HG03571 (cell line): Measurements from ENCODE around the gene HES1.
"Not testable (repeated sequence)": the region's sequence is repeated elsewhere in the genome, so short reads cannot be mapped to it uniquely, and the experiment has no call there.

Source experiments
- ATAC-seq: cut with Tn5 transposase; IDR thresholded peaks from one replicate; pipeline ENCODE4 v1.9.1; 2021; ENCODE audit not compliant: unreplicated experiment

The HES1 gene

DNA sequence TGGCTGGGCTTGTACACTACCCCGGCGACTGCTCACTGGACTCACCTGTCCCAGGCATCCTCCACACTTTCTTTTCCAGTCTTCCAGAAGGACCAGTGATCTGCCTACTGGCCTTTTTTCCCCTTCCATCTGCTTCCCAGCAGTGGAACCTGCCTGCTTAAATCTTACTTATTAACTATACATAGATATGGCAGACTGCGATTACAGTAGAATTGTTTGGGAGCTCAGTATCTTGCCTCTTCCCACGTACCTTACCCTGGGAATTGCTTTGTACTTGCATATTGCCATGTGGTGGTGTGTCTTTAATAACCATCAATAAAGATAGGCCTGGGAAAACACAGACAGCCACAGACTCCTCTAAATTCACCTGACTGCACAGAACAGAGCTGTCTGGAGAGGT lies 11.8 kb upstream of the HES1 start:
- ATAC-seq: no peak

DNA sequence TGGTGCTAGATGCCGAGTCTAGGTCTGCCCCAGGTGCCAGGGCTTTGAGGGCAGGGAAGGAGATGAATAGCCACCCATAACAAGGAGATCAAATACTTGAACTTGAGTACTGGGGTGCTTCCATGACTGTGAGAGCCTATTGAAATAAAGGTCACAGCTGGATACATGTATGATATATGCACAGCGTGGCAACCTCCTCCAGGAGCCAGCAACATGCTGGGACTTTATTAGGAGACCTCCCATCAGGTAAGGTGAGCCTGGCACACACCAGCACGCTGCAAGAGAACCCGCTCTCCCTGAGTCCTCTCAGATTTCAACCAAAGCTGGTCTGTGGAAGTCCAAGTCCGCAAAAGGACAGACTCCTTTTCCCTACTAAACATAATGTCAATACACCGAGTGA lies 10.5 kb upstream of the HES1 start:
- ATAC-seq: no peak

DNA sequence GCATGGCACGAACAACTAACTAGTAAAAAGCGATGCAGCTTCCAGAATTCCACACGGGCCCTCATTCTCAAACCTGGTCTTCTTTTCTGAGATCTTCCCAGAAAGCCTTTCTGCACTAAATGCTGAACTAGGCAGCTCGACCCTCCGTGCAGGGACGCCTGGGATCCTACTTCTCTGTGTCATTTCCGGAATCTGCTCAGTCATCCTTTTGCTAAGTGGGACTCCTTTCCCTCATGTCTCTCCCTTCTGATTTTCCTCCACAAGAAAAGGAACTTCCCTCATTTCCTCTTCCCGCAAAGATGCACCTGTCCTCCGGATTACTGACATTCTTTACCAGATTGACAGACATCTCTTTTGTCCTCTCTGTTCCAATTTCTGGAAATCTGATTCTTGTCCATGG lies 9.2 kb upstream of the HES1 start:
- no peak for ATAC-seq

DNA sequence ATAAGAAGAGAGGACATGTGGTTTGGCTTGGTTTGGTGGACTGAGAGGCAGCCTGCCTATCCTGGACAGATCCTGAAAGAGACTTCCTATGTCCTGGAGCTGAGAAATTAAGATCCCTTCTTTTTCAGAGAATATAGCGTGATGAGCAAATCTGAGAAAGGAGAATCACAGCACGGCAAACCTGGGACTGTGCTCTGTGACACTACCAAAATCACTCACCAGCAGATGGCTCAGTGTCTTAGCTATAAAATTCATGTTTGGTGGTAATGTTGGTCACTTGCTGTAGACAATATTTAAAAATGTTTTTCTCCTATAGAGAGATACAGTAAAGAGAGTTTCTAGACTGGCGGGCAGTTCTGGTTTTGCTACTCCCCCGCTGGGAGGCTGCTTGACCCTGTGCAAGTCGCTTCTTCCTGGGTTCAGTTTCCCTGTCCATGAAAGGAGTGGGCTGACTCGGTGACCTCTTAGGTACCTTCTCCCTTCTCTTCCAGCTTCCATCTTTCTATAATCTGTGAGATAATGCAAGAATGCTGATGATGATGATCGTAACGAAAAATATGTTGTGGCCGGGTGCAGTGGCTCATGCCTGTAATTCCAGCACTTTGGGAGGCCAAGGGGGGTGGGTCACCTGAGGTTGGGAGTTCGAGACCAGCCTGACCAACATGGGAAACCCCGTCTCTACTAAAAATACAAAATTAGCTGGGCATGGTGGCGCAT lies 7.6 kb upstream of the HES1 start:
- ATAC-seq: no peak

DNA sequence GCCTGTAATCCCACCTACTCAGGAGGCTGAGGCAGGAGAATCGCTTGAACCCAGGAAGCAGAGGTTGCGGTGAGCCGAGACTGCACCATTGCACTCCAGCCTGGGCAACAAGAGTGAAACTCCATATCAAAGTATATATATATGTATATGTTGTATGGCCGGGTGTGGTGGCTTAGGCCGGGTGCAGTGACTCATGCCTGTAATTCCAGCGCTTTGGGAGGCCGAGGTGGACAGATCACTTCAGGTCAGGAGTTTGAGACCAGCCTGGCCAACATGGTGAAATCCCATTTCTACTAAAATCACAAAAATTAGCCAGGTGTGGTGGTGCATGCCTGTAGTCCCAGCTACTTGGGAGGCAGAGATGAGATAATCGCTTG lies 7.0 kb upstream of the HES1 start:
- not testable (repeated sequence) for ATAC-seq

DNA sequence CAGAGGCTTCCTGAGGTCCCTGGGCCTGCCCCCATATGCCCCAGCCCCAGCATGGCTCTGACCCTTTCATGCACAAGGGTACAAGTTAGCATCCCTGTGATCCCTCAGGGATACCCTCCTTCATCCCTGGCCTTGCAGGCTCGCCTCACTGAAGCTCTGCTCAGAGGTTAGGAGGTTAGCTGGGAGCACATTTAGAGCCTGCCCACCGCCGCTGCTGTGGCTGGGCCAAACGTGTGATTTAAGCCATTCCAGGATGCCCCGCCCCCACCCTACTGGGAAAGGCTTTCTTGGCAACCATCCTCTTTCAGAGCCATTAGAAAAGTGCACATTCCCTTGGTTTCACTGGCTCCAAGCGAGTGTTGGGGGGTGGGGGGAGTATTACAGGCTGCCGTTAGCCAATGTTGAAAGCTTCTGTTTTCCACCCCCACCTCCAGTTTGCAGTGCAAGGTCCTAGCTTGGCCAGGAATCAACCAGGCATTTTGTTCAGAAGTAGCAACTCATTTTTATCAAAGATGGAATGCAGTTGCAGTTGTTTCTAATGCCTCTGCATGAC lies 6.3 kb upstream of the HES1 start:
- ATAC-seq: no peak

DNA sequence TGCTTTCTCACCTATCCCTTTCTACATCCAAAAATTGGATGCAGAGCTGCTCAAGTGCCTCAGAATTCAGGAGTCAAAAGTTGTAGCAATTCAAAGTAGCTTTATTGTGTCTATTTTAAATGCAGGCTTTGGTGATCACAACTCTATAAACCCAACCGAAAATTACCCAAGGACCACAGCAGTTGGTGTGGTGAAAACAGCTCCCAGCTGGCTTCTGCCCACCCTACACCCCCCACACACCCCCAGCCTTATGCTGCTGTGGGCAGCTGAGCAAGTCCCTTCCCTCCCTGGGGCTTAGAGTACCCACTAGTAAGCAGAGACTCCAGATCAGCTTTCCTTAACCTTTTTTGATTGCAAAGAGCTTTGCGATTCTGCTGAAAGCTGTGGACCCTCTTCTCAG lies 5.8 kb upstream of the HES1 start:
- ATAC-seq: no peak

DNA sequence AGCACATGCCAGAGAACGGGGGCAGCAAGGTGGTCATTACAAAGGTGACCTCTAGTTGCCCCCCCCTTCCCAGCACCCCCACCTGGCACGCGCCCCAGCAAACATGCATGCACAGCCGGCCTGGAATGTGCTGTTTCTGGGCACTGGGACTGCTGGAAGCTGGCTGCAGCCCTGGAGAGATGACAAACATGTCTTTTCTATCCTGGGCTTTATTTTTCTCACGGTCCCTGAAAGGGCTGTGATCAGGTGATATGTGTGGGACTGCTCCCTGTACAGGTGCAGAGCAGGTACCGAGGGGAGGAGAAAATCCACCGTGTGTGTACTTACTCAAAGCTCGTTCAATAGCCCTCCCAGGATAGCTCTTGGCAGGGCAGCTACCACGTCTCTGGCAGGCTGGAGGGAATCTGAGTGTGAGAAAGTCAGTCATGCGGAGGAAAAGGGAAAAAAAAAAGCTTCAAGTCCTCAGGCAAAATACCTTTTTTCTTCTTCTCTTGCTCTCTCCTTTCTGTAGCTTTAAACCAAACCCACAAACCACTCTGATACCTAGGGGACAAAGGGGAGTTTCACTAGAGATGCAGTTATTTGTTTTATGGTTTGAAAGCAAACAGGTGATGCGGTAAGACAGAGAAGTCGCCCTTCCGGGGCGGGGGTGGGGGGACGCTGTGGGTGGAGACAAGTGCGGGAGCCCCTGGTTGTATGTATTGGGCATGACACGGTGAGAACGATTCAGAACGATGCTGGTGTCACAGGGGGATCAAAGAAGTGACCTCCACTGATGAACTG lies 5.0 kb upstream of the HES1 start:
- ATAC-seq: peak; percentile 54

DNA sequence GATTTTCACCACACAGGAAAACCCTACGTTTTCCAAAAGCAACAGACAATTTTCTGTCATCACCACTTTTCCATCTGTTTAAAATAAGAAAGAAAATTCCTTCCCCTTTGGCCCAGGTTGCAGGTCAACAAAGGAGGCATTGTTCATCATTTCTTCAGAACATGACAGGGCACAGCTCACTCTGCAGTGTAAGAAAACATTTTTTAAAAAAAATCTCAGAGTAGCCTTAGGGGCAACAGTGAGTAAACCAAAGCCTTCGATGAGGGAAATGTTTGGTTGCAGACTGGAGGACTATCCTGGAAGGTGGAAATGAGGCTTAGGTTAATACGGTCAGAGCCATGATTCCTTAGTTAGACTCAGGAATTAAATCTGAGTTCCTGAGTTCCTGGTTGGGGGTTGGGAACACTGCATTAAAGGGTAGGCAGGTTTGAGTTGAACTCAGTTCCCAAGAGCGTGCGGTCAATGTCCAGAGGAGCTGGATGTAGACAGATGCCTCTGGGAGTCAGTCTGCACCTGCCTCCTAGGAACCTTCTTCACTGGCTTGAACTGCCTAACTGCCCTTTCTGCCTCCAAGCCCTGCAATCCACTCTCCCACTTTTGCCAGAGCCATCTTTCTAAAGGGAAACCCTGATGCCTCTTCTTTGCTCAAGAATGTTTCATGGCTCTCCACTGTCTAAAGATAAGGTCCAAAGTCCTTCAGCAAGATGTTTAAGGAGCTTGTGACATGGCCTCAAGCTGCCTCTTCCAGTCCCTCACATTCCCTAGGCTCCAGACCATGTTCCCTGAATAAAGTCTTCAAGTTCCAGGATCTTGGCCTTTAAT lies 3.3 kb upstream of the HES1 start:
- no peak for ATAC-seq

DNA sequence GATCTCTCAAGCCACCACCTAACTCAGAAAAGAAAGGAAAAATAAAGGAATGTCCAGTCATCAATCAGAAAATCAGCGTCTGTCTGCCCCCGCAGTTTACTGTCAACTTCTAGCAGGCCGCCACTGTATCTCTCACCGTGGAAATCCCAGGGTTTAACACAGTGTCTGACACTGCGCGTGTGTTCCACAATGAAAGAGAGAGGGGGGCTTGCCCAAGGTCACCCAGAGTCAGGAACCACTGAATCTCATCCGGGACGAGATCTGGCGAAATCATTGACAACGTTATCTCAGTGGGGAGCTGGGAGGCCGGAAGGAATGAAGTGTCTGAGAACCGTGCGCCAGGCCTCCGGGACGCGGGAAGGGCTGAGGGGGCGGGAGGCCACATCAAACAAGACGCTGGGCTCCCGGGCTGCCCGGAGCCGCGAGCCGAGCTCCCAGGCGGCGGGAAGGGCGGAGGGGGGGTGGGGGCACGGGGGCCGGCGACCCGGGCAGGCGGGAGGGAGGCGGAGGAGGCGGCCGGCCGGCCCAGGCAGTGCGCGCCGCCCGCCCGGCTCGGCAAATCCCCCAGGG lies 2.2 kb upstream of the HES1 start:
- ATAC-seq: no peak

DNA sequence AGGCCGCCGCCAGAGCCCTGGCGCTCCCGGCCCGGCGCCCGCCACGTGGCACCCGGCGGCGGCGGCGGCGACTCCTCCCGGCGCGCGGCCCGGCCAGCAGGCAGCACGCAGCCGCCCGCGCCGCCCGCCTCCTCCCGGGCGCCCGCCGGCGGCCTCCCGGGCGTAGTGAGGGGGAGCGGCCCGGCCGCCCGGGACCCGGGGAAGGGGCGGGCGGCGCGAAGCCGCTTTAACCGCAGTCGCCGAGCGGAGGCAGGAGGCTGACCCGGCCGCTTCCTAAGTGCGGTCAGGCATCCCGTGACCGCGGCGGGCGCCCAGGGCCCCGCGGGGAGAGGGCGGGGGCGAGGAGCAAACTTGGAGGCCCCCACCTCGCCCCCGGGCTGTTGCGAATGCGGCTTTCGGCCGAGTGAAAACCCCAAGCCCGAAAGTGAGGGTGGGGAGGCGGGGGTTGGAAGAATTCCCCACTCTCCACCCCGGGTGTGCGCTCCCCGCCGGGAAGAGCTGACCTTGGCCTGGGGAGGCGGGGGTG lies 1.7 kb upstream of the HES1 start:
- ATAC-seq: peak; percentile 4

DNA sequence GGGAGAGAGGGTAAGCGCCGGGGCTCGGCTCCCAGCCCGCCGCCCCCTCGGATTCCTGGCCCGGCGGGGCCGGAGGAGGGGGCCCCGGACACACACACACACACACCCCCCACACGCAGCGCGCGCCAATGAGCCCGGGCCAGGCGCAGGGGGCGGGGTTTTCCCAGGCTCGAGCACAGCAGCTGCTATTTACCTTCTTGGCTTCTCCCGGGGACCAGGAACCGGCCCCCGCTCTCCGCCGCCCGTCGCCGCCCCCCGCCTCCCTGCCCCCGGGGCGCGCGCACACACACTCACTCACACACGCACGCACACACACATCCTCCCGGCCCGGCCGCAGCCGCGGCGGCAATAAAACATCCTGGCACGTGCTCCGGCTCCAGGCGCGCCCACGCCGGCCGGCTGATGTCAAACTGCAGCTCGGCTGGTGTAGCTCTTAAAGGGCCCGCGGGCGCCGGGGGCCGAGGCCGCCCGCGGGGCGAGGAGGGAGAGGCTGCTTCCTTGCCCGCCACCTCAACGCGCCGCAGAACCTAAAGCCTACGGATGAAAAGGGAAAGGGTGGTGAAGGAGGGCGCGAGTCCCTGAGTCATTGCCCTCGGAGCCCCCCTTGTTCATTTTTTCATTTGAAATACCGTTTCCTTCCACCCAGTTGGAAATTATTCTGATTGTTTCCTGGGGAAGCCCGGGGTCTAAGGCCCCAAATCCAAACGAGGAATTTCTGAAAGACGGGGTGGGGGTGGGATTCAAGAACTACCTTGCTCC lies 1.0 kb upstream of the HES1 start:
- ATAC-seq: peak; percentile 41

DNA sequence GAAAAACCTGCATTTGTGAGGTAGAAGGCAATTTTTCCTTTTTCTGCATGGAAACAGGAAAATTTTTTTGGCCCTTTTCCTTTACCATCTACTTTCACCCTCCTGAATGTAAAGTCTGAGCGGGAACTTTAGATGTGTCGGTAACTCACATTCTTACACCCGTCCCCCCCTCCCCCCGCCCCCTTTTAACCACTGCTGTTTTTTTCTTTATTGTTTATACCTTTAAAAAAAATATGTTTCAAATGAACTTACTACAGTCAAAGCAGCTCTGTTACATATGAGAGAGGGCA lies 487 bp upstream of the HES1 start:
- ATAC-seq: no peak

DNA sequence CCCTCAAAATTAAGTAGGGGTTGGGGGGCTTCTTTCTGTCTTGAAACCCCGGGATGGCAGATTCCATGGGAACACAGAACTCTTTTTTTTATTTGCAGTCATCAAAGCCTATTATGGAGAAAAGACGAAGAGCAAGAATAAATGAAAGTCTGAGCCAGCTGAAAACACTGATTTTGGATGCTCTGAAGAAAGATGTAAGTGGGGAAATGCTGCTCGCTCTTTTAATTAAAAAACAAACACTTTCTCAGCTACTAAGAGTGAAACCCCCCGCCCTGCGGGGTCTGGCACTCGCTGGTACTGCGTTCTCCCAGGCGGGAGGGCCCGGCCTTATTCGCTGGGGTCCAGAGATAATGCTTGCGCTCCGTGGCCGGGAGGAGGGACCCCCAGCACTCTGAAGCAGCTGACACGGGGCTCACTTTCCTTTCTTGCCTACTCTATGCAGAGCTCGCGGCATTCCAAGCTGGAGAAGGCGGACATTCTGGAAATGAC lies 615 bp downstream of the HES1 start:
- ATAC-seq: no peak

DNA sequence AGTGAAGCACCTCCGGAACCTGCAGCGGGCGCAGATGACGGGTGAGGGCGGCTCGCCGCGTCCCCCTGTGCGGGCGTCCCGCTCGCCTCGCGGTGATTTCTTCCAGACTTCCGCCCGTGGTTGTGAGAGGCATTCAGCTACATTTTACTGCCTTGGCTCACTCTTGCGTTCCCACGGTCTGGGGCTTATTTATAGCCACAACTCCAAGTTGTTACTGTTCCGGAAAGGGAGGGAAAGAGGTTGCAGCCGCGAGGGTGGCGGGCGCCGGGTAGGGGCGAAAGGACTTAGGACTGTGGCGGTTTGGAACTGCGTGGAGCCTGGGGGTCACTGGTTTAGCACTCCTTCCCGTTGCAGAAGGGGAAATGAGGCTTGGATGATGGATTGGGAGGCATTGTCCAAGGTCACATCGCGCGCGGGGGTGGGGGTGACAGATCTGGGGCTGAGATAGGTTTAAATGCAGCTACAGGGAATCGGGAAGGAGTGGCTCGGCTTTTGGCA lies 1.1 kb downstream of the HES1 start:
- no peak for ATAC-seq

DNA sequence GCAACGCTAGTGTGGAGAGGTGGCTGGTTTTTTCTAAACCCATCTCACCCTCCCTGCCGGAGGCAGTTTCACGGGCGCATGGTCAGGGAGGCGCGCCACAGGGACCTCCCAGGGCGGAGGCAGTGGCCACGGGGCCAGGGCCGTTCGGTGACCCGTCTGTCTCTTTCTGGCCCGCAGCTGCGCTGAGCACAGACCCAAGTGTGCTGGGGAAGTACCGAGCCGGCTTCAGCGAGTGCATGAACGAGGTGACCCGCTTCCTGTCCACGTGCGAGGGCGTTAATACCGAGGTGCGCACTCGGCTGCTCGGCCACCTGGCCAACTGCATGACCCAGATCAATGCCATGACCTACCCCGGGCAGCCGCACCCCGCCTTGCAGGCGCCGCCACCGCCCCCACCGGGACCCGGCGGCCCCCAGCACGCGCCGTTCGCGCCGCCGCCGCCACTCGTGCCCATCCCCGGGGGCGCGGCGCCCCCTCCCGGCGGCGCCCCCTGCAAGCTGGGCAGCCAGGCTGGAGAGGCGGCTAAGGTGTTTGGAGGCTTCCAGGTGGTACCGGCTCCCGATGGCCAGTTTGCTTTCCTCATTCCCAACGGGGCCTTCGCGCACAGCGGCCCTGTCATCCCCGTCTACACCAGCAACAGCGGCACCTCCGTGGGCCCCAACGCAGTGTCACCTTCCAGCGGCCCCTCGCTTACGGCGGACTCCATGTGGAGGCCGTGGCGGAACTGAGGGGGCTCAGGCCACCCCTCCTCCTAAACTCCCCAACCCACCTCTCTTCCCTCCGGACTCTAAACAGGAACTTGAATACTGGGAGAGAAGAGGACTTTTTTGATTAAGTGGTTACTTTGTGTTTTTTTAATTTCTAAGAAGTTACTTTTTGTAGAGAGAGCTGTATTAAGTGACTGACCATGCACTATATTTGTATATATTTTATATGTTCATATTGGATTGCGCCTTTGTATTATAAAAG lies 1.8 kb downstream of the HES1 start:
- ATAC-seq: peak; percentile 36

DNA sequence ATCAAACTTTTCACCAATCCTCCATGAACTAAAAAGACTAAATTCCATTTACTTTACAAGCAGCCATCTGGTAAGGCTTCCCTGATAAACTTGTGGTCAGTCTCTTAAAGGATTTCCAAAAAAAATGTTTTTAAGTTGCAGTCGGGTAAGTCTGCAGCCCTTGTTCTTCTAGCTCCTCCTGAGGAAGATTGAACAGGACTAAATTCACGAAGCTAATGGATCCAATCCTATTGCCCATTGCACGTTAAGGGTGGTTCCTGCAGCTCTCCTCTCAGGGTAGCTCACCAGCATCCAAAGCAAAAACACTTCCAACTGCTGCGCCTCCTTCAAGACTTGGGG lies 2.8 kb downstream of the HES1 start:
- no peak for ATAC-seq

DNA sequence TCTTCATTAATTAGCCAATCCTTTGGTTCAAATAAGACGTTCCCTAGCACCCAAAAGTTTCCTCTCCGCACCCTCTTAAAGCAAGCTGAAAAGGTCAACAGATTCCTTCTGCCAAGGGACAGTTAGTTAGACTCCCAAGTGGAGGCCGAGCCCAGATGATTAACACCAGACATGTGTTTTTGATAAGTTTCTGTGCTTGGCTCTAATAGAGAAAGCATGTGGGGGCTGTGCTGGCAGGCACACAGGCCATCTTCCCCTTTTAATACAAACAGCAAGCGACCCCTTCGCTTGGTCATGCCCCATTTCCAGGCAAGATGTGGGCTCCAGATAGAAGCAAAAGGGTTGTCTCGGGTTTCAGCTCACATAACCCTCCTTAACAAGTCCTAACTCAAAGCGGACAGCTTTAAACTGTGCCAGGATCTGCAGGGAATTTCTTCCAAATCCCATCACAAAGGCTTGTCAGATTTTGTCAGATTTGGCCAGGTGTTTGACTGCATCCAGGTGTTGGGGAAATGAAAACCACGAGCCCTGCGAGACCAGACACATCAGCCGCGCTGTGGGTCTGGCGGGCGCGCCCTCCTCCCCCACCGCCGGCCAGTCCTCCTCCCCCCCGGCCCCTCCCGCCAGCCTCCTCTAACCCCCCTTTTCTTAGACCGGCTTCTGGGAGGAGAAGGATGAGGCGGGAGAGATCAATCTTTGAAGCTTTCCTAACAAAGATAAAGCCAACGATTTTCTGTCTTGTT lies 3.3 kb downstream of the HES1 start:
- ATAC-seq: no peak
